ENCODE measurements around the gene IL6.
"Not testable (repeated sequence)": the region's sequence is repeated elsewhere in the genome, so short reads cannot be mapped to it uniquely, and the experiment has no call there.

The IL6 gene

DNA sequence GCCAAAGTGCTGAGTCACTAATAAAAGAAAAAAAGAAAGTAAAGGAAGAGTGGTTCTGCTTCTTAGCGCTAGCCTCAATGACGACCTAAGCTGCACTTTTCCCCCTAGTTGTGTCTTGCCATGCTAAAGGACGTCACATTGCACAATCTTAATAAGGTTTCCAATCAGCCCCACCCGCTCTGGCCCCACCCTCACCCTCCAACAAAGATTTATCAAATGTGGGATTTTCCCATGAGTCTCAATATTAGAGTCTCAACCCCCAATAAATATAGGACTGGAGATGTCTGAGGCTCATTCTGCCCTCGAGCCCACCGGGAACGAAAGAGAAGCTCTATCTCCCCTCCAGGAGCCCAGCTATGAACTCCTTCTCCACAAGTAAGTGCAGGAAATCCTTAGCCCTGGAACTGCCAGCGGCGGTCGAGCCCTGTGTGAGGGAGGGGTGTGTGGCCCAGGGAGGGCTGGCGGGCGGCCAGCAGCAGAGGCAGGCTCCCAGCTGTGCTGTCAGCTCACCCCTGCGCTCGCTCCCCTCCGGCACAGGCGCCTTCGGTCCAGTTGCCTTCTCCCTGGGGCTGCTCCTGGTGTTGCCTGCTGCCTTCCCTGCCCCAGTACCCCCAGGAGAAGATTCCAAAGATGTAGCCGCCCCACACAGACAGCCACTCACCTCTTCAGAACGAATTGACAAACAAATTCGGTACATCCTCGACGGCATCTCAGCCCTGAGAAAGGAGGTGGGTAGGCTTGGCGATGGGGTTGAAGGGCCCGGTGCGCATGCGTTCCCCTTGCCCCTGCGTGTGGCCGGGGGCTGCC, at the start of gene IL6:
Gene IL6, plus strand, starts transcription at position 294 of the 807 bp plus-strand sequence. Its CDS starts 63 bp downstream, at position 357.
- DNase-seq: no peak

GRCh38 chr7:22677263-22677662, 49.7 kb upstream of the IL6 start:
- DNase-seq: not testable (repeated sequence)

- no peak for DNase-seq
These were observed 49.3 kb upstream of the IL6 start for GRCh38 chr7:22677680-22678079.

GRCh38 chr7:22680482-22680911, 46.5 kb upstream of the IL6 start:
- DNase-seq: no peak

DNA sequence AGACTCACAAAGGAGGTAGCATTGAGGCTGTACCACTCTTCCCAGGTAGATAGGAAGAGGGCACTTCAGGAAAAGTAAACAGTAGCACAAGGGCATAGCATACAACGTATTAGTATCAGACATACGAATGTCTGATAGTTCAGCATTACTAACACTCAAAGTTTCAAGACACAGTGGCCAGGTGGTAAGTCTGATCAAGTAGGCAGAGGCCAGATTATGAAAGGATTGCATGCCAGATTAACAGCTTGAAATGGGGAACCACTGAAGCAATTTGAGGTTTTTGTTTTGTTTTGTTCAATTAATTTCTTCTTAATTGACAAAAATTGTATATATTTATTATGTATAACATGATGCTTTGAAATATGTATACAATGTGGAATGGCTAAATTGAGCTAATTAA, 45.7 kb upstream of the IL6 start:
- no peak for DNase-seq

- no peak for DNase-seq
These were observed 44.9 kb upstream of the IL6 start for GRCh38 chr7:22681852-22682657.

GRCh38 chr7:22683379-22683778, 43.6 kb upstream of the IL6 start:
- no peak for DNase-seq

- no peak for DNase-seq
These were observed 40.4 kb upstream of the IL6 start for GRCh38 chr7:22686620-22687019.

- DNase-seq: no peak
These were observed 38.9 kb upstream of the IL6 start for GRCh38 chr7:22688084-22688483.

DNA sequence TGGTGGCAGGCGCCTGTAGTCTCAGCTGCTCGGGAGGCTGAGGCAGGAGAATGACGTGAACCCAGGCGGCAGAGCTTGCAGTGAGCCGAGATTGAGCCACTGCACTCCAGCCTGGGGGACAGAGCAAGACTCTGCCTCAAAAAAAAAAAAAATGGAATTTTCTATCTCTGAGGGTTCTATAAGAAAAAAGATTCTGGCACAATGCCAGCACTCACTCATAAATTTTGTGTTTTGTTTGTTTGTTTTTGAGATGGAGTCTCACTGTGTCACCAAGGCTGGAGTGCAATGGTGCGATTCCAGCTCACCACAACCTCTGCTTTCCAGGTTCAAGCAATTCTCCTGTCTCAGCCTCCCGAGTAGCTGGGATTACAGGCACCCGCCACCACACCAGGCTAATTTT, 38.1 kb upstream of the IL6 start:
- not testable (repeated sequence) for DNase-seq

DNA sequence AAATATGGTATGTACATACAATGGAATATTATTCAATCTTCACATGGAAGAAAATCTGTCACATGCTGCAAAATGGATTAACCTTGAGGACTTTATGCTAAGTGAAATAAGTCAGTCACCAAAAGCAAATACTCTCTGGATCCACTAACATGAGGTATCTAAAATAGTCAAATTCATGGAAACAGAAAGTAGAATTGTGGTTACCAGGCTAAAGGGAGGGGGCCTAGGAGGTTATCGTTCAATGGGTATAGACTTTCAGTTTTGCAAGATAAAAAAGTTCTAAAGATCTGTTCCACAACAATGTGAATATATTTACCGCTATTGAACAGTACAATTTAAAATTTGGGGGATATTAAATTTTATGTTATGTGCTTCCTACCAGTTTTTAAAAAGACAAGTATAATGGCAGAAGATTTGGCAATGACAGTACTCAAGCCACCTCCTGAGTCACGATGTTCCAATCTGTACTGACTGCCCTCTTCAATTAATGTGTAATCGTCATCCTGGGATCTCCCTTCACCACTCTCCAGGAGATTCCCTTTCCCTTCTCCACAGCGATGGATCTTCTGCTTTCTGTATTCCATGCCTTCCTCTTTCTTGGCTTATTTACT, 32.3 kb upstream of the IL6 start:
- DNase-seq: no peak

DNA sequence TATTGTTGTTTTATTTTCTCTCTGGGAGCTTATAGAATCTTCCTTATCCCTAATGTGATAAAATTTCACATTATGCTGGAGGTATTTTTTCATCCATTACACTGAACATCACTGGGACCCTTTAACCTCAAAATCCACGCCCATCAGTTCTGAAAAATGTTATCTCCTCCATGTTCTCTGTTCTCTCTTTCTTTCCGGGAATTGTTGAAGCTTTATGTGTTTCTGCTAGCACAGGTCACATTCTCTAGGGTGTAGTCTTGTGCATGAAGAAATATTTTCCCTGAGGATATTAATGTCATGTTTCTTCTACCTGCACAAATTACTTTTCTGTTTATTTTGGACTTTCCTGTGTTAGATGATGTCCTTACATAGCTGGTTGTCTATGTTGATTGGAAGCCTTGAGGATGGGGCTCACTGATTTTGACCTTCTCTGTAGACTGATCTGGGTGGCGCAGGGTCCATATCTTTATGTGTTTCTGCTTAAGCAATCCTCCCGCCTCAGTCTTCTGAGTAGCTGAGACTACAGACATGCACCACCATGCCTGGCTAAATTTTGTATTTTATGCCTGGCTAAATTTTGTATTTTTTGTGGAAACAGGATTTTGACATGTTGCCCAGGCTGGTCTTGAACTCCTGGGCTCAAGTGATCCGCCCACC, 31.4 kb upstream of the IL6 start:
- no peak for DNase-seq

- DNase-seq: no peak
These were observed 30.3 kb upstream of the IL6 start for GRCh38 chr7:22696541-22697228.

DNA sequence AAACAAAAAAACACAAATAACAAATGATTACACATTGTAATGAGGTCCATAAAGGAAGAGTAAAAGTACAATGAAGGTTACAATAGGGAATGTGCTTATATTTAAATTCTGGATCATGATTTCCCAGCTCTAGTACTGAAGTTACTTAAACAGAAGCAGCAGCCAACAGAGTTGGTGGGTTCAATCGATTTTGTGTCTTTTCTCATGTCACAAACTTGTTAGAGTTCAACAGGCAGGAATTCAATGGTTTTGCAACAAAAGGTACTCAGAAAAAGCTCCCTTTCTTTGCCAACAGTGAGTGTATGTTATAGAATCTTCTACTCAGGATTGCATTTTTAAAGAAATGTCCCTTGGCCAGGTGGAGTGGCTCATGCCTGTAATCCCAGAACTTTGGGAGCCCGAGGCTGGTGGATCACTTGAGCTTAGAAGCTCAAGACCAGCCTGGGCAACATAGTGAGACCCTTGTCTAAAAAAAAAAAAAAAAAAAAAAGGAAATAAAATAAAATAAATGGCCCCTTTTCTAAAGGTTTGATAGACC, 29.6 kb upstream of the IL6 start:
- DNase-seq: no peak

GRCh38 chr7:22697876-22698606, 29.0 kb upstream of the IL6 start:
- no peak for DNase-seq

DNA sequence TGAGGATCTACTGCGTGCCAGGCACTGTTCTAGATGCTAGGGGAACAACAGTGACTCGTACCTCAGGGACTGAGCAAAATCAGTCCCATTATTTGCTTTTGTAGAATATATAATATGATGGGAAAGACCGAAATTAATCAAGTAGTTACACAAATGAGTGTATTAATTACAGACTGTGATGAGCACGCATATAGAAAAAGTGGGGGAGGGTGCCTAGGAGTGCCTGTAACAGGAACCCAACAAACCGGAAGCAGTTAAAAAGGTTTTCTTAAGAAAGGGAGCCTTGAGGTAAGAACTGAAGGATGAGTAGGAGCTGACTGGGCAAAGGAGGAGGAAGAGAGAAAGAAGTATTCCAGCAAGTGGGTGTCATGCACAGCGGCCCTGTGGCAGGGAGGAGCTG, 28.2 kb upstream of the IL6 start:
- no peak for DNase-seq

DNA sequence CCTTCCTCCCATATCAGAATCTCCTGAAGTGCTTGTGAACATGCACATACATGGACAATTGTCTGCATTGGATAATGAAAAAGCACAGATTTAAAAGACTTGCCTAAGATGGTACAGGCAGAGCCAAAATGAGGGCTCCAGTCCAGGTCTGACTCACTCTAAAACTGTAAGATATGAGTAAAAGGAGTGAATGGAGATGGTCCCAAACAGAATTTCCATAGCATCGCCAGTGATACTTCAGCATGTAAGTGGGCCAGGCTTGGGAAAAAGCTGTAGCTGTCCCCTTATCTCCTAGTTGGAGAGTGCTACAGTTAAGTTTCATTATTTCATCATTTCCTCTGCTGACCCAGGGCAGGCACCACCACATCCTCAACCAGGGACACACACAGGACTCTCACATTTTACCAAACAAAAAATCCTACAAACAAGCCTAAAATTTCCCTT, 26.4 kb upstream of the IL6 start:
- no peak for DNase-seq

DNA sequence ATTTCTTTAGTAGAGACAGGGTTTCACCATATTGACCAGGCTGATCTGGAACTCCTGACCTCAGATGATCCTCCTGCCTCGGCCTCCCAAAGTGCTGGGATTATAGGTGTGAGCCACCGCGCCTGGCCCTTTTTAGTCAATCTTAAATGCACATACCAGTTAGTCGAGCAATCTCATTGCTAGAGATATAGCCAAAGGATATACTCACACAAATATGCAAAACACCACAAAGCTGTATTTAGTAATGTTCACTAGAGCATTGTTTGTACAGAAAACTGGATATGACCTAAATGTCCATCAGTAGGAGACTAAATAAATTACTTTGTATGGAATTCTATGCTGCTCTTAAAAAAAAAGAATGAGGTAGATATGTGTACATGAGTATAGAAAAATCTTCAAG, 24.5 kb upstream of the IL6 start:
- no peak for DNase-seq

DNA sequence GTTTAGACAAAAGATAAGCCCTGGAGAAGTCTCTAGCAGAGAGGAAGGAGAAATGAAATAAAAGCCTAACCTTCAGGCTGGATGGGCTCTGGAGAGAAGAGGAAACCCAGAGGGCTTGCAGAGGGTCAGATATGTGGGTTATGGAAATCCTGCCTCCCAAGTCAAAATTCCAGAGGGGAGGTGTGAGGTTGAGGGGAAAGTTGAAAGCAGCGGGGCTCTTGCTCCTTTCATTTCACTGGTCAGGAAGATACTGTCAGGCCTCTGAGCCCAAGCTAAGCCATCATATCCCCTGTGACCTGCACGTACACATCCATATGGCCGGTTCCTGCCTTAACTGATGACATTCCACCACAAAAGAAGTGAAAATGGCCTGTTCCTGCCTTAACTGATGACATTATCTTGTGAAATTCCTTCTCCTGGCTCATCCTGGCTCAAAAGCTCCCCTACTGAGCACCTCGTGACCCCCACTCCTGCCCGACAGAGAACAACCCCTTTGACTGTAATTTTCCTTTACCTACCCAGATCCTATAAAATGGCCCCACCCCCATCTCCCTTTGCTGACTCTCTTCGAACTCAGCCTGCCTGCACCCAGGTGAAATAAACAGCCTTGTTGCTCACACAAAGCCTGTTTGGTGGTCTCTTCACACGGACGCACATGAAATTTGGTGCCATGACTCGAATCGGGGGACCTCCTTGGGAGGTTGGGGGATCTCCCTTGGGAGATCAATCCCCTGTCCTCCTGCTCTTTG, 23.7 kb upstream of the IL6 start:
- DNase-seq: not testable (repeated sequence)

DNA sequence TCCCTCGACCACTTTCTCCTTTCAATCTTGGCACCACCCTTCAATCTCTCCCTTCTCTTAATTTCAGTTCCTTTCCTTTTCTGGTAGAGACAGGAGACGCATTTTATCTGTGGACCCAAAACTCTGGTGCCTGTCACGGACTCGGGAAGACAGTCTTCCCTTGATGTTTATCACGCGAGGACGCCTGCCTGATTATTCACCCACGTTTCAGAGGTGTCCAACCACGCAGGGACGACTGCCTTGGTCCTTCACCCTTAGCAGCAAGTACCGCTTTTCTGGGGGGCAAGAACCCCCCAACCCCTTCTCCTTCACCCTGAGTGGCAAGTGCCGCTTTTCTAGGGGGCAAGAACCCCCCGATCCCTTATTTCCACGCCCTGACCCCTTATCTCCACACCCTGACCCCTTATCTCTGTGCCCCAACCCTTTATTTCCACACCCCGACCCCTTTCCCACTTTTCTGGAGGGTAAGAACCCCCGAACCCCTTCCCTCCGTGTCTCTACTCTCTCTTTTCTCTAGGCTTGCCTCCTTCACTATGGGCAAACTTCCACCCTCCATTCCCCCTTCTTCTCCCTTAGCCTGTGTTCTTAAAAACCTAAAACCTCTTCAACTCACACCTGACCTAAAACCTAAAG, 22.9 kb upstream of the IL6 start:
- DNase-seq: not testable (repeated sequence)

Data from activated CD4-positive, CD25-positive, alpha-beta regulatory T cell treated with anti-CD3 and anti-CD28 coated beads, Interleukin-2, amount 50 U/mL, for 72 hours (primary cell).